ENCODE results near the gene RXFP1.
"Not testable (repeated sequence)": the region's sequence is repeated elsewhere in the genome, so short reads cannot be mapped to it uniquely, and the experiment has no call there.

RXFP1 gene

DNA sequence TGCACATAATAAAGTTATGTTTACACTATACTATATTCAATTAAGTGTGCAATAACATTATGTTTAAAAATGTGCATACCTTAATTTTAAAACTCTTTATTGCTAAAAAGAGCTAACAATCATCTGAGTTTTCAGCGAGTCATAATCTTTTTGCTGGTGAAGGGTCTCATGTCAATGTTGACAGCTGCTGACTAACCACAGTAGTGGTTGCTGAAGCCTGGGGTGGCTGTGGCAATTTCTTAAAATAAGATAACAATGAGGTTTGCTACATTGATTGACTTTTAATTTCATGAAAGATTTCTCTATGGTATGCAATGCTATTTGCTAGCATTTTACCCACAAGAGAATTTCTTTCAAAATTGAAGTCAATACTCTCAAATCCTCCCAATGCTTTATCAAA, 91.4 kb downstream of the RXFP1 start:
- DNase-seq (ENCODE audit: low spot score), result no peak

GRCh38 chr4:158617956-158618355, 96.3 kb downstream of the RXFP1 start:
- DNase-seq (ENCODE audit: low spot score), result no peak

GRCh38 chr4:158621729-158622128, 100.0 kb downstream of the RXFP1 start:
- no peak for DNase-seq (ENCODE audit: low spot score)

DNA sequence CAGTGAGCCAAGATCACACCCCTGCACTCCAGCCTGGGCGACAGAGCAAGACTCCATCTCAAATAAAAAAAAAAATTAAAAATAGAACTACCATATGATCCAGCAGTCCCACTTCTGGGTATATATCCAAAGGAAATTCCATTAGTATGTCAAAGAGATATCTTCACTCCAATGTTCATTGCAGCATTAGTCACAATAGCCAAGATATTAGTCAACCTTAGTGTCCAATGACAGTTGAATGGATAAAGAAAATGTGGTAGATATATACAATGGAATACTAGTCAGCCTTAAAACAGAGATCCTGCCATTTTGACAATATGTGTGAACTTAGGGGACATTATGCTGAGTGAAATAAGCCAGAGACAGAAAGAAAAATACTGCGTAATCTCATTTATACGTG, 100.6 kb downstream of the RXFP1 start:
- no peak for DNase-seq (ENCODE audit: low spot score)

GRCh38 chr4:158624889-158625478, 103.3 kb downstream of the RXFP1 start:
- DNase-seq (ENCODE audit: low spot score), result no peak

- DNase-seq (ENCODE audit: low spot score), result no peak
Measured at GRCh38 chr4:158625544-158625943, 103.9 kb downstream of the RXFP1 start.

- DNase-seq (ENCODE audit: low spot score), result no peak
Measured at GRCh38 chr4:158630893-158631292, 109.2 kb downstream of the RXFP1 start.

DNA sequence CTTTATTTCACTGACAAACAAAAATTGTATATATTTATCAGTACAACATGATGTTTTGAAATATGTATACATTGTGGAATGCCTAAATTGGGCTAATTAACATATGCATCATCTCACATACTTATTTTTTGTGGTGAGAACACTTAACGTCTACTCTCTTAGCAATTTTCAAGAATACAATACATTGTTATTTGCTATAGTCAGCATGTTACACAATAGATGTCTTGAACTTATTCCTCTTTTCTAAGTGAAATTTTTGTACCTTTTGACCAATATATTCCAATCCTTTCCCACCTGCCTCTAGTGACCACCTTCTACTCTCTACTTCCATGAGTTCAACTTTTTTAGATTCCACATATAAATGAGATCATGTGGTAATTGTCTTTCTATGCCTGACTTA, 114.9 kb downstream of the RXFP1 start:
- no peak for DNase-seq (ENCODE audit: low spot score)

DNA sequence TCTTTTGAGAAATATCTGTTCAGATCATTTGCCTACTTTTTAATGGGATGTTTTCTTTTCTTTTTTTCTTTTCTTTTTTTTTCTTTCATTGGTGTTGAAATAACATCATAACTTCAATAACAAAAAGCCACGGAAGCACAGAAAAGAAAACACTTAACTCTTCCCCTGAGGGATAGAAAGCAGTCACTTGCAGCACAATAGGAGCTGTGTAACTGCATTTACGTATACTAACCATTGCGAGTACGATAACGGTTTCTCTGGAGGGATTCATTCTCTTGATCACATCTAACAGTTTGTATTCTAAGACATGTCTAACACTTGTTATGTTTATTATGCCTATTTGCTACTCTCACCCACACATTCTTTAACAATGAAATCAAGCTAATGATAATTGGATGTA, 122.7 kb downstream of the RXFP1 start:
- DNase-seq (ENCODE audit: low spot score), result no peak

DNA sequence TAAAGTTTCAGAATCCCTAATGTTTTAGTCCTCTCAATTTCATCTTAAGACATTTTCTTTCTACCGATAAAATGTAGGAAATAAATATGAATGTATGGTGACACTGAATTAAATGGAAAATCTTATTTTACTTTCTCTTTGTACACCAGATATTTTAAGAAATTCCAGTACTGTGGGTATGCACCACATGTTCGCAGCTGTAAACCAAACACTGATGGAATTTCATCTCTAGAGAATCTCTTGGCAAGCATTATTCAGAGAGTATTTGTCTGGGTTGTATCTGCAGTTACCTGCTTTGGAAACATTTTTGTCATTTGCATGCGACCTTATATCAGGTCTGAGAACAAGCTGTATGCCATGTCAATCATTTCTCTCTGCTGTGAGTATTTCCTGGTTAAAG, 123.1 kb downstream of the RXFP1 start:
- DNase-seq (ENCODE audit: low spot score), result no peak

DNA sequence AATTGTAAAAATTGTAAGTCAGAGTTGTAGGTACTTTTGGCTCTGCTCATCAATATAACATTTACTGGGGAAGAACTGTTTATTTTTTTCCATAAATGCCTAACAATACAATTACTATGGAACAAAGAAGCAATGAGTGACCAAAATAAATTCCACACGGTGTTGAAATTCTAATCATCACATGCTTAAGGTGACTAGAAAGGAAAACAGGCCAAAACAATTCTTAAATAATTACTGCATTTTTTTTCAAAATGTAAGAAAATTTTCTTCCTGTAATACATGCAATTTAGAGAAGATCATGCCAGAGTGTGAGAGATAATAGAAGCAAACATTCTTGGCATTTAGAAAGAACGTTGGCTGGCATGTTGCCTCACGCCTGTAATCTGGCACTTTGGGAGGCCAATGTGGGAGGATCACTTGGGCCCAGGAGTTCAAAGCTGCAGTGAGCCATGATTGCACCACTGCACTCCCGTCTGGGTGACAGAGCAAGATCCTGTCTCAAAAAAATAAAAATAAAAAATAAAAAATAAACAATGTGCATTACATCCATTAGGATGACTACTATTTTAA, 127.5 kb downstream of the RXFP1 start:
- no peak for DNase-seq (ENCODE audit: low spot score)

DNA sequence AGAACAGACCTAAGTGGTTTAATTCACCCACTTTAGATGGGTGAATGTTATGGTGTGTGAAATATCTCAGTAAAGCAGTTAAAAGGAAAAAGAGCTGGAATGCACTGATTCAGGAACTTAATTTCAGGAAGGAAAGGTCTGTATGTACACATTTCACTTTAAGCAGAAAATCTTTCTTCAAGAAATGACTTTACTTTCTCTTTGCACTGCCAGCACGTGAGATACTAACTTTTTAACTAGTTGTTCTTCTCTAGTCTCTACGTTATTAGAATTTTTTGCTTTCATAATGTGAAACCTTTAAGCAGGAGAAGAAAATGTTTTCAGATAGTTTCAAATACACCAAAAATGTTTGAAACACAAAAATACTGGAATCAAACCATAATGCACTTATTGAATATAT, 131.2 kb downstream of the RXFP1 start:
- DNase-seq (ENCODE audit: low spot score), result no peak

GRCh38 chr4:158656439-158656838, 134.8 kb downstream of the RXFP1 start:
- no peak for DNase-seq (ENCODE audit: low spot score)

DNA sequence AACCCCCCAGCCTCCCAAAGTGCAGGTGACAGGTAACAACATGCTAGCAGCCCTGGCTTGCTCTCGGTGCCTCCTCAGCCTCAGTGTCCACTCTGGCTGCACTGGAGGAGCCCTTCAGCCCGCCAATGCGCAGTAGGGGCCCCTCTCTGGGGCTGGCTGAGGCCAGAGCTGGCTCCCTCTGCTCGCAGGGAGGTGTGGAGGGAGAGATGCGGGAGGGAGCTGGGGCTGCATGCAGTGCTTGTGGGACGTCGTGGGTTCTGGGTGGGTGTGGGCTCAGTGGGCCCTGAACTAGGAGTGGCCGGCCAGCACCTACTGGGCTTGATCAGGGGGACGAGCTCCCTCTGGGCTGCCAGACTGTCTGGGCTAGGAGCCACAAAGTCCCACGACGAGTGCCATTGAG, 135.6 kb downstream of the RXFP1 start:
- DNase-seq (ENCODE audit: low spot score), result no peak

GRCh38 chr4:158663255-158663654, 141.6 kb downstream of the RXFP1 start:
- not testable (repeated sequence) for DNase-seq (ENCODE audit: low spot score)

DNA sequence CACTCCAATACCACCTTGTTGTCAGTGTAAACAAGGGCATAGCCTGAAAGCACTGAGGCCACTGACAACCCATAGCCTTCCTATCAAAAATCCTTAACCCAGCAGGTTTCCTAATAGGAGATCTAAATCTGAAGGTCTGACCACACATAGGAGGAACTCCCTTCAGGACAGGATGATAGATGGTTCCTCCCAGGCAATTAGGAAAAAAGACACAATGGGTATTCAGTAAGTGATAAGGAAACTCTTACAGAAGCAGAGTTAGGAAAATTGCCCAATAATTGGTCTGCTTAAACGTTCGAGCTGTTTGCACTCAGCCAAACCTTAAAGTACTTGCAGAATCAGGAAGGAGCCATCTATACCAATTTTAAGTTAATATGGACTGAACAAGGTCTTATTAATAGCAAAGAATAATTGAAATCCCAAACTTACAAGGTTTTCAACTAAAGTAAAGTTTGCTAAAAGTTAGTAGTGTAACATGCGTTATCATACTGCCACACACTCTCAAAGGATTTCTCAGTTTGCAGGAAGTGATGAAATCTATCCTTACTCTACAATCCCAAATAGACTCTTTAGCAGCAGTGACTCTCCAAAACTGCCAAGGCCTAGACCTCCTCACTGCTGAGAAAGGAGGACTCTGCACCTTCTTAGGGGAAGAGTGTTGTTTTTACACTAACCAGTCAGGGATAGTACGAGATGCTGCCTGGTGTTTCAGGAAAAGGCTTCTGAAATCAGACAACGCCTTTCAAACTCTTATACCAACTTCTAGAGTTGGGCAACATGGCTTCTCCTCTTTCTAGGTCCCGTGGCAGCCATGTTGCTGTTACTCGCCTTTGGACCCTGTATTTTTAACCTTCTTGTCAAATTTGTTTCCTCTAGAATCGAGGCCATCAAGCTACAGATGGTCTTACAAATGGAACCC, 142.3 kb downstream of the RXFP1 start:
- DNase-seq (ENCODE audit: low spot score), result not testable (repeated sequence)

- no peak for DNase-seq (ENCODE audit: low spot score)
Measured at GRCh38 chr4:158664806-158665205, 143.1 kb downstream of the RXFP1 start.

DNA sequence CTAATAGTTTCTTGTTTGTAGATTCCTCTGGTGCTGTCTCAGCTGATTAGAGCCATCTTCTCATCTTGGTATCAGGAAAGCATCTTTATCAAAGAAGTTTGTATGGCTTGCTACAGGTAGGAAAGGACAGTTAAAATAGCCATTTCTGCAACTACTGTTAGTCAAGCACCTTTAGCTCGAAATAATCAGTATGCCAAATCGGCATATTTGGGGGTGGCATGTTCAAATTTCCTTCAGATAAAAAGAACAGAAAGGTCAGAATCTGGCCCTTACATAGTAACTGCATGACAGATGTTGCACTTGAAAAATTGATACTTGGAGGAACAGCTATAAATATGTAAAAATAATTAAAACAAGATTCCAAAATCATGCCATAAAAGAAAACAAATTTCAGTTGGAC, 145.2 kb downstream of the RXFP1 start:
- DNase-seq (ENCODE audit: low spot score), result no peak

DNA sequence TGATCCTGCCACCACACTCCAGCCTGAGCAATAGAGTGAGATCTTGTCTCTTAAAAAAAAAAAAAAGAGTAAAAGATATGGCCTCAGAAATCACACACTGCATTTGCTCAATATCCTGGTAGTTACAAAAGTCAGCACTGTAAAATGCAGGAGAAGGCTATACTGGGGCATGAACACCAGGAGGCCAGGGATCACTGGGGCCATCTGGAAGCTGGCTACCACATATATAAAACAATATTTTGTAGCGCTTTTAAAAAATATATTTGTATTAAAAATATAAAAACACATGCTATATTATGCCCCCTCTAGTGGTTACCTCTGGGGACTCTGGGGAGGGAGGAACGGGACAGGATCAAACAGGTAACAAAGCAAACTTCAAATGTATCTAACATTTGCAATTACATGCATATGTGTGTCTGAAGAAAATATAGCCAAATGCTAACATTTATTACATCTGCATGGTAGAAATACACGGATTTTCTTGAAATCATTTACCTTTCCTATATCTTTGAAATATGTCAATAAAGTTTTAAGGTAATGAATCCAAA, 146.0 kb downstream of the RXFP1 start:
- DNase-seq (ENCODE audit: low spot score), result no peak

DNA sequence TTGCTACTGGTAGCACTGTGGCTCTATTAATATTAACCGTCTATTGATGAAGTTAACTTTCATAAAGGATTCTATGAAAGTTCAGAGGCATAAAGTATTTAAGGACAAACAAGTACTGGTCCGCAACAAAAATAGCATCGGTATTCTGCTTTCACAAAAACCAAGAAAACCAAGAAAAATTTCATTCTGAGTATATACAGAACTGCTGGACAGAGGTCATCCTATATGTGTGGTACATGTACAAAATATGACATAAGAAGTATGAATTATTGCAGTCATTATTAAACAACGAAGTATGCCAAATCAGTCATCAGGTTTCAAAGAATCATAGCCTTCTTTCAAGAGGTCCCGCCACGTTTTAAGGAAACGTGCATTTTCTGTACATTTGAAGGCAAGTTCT, 147.6 kb downstream of the RXFP1 start:
- DNase-seq (ENCODE audit: low spot score), result no peak

DNA sequence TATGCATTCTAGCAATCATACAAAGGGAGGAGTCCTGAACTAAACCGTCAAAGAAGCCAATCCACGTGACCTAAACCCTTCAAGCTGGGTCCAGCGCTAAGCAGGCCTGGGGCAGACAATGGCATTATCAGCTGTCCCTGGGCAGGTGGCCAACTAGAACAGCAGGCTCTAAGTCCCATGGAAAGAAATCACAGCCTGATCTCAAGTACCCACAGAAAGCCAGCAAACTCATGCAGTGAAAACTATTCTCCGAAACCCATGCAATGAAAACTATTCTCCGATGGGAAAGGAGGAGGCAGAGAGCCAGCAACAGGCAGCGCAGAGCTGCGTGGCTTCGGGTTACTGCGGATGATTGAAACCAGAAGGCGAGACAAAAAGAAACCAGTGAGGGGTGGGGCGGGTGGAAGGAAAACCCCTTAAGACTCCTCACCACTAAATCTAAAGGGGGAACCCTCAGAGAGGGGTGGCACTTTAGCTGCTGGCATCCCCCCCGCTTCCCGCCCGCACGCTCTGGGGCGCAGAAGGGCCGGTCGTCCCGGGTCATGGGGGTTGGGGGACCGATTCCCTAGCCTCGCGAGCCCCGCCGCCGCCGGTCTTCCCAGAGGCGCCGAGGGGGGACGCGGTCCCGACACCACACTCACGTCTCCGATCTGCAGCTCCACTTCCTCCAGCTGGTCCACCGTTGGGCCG, 149.4 kb downstream of the RXFP1 start:
- peak; percentile 85 for DNase-seq (ENCODE audit: low spot score)

GRCh38 chr4:158671665-158671914, 149.9 kb downstream of the RXFP1 start, which contains the start of gene C4orf46:
TSS of gene C4orf46 (minus strand) at chr4:158671887. CDS start at chr4:158671801, 86 bp downstream.
- no peak for DNase-seq (ENCODE audit: low spot score)
